ENCODE measurements around the gene TRPM2. TPM values are rescaled to one million over a fixed set of nuclear protein-coding genes. Genes with fewer than 3 reads are reported as not detected.

Gene TRPM2
- total RNA-seq, 1 experiment from 2014 or later = 28.1 TPM

DNA sequence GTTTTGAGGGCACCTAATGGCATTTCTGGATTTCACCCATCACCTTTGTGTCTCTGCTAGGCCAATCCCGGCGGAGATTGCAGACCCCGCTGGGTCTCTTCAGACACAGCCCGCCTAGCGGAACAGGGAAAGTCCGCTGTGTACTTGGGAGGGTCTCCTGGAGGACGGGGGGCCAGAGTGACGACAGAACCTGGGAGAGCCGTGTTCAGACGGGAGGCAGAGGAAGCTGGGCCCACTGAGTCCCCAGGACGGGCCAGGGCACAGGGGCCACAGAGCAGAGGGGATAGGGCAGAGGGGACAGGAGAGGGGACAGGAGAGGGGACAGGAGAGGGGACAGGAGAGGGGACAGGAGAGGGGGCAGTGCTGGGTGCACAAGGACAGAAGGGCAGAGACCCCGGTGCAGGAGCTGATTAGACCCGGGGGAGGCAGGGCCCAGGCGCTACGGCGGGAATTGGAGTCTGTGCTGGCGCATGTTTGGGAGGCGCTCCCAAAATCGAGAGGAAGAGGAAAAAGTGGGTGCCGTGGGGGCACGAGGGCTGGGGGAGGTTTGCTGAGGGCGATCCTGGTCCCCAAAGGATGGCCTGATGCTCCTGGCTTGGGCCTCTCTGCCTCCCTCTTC is 12.7 kb downstream of the TRPM2 start:
- ChIA-PET POLR2A (no interaction called here), RAD21 (ENCODE audit: low non-redundant PET in 1 of 2, low total read pairs in 2 of 2, uncharacterized antibody in 2 of 2, unreplicated experiment in 2 of 2) (no interaction called here), CTCF (no interaction called here)
- H4K20me1 ChIP-seq (ENCODE audit: insufficient read depth) = no peaks in the 10 kb centered on the region
- H3K9me2 ChIP-seq (ENCODE audit: insufficient read depth) = no peaks in the 10 kb centered on the region
- intact Hi-C loops (cut with micrococcal nuclease) = no loop called here
- no peaks in the 10 kb centered on the region; a peak in 1 of 4 replicates for H3K9me3 ChIP-seq (ENCODE audit: control insufficient read depth in 1 of 2, insufficient read depth in 1 of 2, low read depth in 1 of 2, low read length in 2 of 2)
- no peak overlapping the region for H3K4me3 ChIP-seq (replicated peaks in 1 of 2; ENCODE audit: low read depth in 1 of 2, low read length in 2 of 2)
- no peak overlapping the region for H3K9ac ChIP-seq (ENCODE audit: low read length)
- no peak for ATAC-seq
- H3K79me2 ChIP-seq (ENCODE audit: insufficient read depth, low read length) = no peaks in the 10 kb centered on the region
- H3K4me2 ChIP-seq (ENCODE audit: low read length) = no peak overlapping the region
- H3K4me1 ChIP-seq (ENCODE audit: control insufficient read depth in 1 of 2, insufficient read depth in 2 of 2, low read length in 2 of 2) = no peaks in the 10 kb centered on the region
- BruUV-seq (replicated peaks) = no TSS peak
- TF ChIP-seq, protein P1, sequence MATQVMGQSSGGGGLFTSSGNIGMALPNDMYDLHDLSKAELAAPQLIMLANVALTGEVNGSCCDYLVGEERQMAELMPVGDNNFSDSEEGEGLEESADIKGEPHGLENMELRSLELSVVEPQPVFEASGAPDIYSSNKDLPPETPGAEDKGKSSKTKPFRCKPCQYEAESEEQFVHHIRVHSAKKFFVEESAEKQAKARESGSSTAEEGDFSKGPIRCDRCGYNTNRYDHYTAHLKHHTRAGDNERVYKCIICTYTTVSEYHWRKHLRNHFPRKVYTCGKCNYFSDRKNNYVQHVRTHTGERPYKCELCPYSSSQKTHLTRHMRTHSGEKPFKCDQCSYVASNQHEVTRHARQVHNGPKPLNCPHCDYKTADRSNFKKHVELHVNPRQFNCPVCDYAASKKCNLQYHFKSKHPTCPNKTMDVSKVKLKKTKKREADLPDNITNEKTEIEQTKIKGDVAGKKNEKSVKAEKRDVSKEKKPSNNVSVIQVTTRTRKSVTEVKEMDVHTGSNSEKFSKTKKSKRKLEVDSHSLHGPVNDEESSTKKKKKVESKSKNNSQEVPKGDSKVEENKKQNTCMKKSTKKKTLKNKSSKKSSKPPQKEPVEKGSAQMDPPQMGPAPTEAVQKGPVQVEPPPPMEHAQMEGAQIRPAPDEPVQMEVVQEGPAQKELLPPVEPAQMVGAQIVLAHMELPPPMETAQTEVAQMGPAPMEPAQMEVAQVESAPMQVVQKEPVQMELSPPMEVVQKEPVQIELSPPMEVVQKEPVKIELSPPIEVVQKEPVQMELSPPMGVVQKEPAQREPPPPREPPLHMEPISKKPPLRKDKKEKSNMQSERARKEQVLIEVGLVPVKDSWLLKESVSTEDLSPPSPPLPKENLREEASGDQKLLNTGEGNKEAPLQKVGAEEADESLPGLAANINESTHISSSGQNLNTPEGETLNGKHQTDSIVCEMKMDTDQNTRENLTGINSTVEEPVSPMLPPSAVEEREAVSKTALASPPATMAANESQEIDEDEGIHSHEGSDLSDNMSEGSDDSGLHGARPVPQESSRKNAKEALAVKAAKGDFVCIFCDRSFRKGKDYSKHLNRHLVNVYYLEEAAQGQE (IDR thresholded peaks at IDR 0.05; ENCODE audit: low read depth) = no peak
- TF ChIP-seq POLR2A (IDR thresholded peaks at IDR 0.05; ENCODE audit: borderline replicate concordance, extremely low read depth, insufficient read depth, insufficient read length) (no peak), JUND (IDR thresholded peaks at IDR 0.05) (no peak), ZNF274 (IDR thresholded peaks at IDR 0.05; ENCODE audit: low read depth, low read length) (no peak), EGR1 (IDR thresholded peaks at IDR 0.05; ENCODE audit: low read depth) (no peak), FOSL1 (IDR thresholded peaks at IDR 0.05; ENCODE audit: low read depth) (no peak), ZFX (IDR thresholded peaks at IDR 0.05) (no peak), EZH2 (IDR thresholded peaks at IDR 0.05) (no peak), TCF7L2 (IDR thresholded peaks at IDR 0.05; ENCODE audit: borderline replicate concordance, extremely low read depth, insufficient read depth, insufficient read length) (no peak), RAD21 (IDR thresholded peaks at IDR 0.05; ENCODE audit: low read depth) (no peak), YY1 (IDR thresholded peaks at IDR 0.05; ENCODE audit: extremely low read depth, insufficient replicate concordance, low read depth, low read length) (no peak), POLR2AphosphoS5 (IDR thresholded peaks at IDR 0.05; ENCODE audit: low read depth, low read length) (no peak), CEBPB (IDR thresholded peaks at IDR 0.05; ENCODE audit: low read depth) (no peak), EZH2phosphoT487 (IDR thresholded peaks at IDR 0.05; ENCODE audit: borderline replicate concordance) (no peak)
- TF ChIP-seq, protein P2, sequence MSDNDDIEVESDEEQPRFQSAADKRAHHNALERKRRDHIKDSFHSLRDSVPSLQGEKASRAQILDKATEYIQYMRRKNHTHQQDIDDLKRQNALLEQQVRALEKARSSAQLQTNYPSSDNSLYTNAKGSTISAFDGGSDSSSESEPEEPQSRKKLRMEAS (IDR thresholded peaks at IDR 0.05) = no peak
- TF ChIP-seq, protein P3, sequence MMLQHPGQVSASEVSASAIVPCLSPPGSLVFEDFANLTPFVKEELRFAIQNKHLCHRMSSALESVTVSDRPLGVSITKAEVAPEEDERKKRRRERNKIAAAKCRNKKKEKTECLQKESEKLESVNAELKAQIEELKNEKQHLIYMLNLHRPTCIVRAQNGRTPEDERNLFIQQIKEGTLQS (IDR thresholded peaks at IDR 0.05) = no peak
- TF ChIP-seq, protein P4, sequence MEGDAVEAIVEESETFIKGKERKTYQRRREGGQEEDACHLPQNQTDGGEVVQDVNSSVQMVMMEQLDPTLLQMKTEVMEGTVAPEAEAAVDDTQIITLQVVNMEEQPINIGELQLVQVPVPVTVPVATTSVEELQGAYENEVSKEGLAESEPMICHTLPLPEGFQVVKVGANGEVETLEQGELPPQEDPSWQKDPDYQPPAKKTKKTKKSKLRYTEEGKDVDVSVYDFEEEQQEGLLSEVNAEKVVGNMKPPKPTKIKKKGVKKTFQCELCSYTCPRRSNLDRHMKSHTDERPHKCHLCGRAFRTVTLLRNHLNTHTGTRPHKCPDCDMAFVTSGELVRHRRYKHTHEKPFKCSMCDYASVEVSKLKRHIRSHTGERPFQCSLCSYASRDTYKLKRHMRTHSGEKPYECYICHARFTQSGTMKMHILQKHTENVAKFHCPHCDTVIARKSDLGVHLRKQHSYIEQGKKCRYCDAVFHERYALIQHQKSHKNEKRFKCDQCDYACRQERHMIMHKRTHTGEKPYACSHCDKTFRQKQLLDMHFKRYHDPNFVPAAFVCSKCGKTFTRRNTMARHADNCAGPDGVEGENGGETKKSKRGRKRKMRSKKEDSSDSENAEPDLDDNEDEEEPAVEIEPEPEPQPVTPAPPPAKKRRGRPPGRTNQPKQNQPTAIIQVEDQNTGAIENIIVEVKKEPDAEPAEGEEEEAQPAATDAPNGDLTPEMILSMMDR (IDR thresholded peaks at IDR 0.05 in 2 of 3, conservative IDR thresholded peaks at IDR 0.05 in 1 of 3; ENCODE audit: borderline replicate concordance in 1 of 3, insufficient read depth in 1 of 3, low read depth in 2 of 3, low read length in 2 of 3) = no peak
- TF ChIP-seq, protein P5, sequence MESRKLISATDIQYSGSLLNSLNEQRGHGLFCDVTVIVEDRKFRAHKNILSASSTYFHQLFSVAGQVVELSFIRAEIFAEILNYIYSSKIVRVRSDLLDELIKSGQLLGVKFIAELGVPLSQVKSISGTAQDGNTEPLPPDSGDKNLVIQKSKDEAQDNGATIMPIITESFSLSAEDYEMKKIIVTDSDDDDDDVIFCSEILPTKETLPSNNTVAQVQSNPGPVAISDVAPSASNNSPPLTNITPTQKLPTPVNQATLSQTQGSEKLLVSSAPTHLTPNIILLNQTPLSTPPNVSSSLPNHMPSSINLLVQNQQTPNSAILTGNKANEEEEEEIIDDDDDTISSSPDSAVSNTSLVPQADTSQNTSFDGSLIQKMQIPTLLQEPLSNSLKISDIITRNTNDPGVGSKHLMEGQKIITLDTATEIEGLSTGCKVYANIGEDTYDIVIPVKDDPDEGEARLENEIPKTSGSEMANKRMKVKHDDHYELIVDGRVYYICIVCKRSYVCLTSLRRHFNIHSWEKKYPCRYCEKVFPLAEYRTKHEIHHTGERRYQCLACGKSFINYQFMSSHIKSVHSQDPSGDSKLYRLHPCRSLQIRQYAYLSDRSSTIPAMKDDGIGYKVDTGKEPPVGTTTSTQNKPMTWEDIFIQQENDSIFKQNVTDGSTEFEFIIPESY (IDR thresholded peaks at IDR 0.05; ENCODE audit: extremely low read depth, insufficient replicate concordance, low read length) = no peak
- no peaks in the 10 kb centered on the region for H3K27me3 ChIP-seq (ENCODE audit: insufficient read depth, low read length)
- H3K27ac ChIP-seq (ENCODE audit: low read depth, low read length) = no peak overlapping the region
- no peak for DNase-seq (ENCODE audit: low read depth, low spot score)
- no peak overlapping the region for H2AFZ ChIP-seq (ENCODE audit: low read depth, low read length, poor library complexity, severe bottlenecking)
- H3K36me3 ChIP-seq (ENCODE audit: control insufficient read depth in 1 of 2, insufficient read depth in 2 of 2, low read length in 2 of 2) = no peaks in the 10 kb centered on the region
